NCI-H748 (cell line): ENCODE results near the gene KLF15.

ENCODE experiments used
- DNase-seq: peaks from one replicate; lab custom pipeline; 2025; ENCODE audit not compliant: unreplicated experiment; lab: John Stamatoyannopoulos, UW

Gene KLF15

DNA sequence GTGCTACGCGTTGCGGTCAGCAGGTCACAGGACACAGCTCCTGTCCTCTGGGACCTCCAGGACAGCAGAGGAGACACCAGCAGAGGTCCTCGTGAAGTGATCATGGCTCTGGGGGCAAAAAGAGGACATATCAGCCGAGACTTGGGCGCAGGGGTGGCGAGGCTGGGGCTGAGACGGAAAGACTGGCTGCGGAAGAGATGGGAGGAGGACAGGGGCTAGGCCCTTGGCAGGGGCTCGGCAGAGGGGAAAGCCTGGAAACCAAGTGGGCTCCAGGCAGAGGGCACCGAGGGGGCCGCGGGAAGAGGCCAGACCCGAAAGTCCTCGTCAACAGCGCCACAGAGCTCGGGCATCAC lies 32.6 kb upstream of the KLF15 start:
- no peak for DNase-seq

DNA sequence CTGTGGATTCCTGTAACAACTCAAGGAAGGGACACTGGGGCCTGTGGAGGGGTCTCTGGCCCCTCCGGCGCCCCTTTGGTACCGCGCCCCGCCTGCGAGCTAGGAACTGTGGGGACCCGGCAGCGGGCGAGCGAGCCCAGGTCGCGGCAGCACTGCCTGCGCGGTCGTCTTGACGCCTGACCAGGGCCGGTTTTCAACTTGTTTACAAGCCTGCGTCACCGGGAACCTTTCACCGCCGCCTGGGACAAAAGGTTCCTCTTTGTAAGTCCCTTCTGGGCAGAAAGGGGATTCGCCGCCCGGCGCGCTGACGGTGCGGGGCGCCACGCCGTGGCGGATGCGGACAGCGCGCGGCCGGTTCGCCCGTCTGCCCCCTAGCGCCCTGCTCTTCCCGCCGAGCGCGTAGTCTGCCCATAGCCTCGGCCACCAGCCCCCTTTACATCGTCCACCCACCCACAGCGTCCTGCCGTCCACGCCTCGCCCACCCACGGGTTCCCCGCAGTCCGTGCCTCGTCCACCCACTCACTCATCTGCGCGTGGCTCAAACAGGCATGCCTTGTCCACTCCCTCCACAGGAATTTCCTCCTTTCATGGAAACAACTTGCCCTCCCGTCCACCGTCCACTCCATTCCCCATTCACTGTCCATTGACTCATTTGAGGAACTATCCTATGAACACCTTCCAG lies 32.0 kb upstream of the KLF15 start:
- peak; percentile 89 for DNase-seq

DNA sequence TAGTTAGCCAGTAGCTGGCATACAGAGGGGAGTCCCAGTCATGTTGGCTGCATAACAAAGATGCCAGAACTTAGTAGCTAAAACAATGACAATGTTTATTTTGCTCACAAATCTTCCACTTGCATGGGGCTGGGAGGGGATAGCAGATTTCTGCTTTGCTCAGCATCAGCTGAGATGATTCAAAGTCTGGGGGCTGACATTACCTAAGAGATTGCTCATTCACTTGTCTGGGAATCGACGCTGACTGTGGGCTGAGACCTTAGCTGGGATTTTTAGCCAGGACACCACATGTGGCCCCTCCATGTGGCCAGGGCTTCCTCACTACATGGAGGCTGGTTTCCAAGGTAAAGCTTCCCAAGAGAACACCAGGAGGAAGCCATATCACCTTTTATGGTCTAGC lies 24.8 kb upstream of the KLF15 start:
- DNase-seq, result no peak

DNA sequence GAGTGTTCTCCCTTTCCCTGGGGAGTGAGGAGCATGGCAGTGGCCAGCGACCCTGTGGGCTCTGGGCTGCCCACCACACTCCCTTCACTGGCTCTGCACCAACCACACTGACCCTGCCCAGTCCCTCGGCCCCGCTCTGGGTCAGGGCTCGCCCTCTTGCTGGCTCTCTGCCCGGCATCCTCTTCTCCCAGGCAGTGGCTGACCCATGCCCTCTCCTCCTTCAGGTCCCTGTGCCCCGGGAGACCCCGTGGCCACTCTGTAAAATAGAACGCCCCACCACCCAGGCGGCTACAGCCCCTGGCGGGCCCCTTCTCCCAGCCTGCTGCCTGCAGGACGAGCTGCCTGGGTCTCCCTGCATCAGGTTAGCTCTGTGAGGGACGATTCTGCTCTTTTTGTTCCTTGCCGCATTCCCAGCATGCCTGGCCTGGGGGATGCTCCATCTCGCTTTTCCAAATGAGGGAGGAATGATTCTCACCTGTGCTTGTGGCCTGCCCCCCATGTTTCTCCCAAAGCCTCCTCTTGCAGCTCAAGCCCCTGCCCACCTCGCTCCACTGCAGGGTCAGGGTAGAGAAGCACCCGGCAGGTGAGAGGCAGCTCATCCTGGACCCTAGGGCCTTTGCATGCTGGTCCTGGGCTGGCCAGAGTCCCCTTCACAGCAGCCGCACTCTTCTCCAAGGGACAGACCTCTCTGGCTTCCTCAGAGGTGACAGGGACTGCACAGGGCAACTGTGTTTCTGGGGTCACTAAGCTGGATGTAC lies 23.0 kb upstream of the KLF15 start:
- no peak for DNase-seq

DNA sequence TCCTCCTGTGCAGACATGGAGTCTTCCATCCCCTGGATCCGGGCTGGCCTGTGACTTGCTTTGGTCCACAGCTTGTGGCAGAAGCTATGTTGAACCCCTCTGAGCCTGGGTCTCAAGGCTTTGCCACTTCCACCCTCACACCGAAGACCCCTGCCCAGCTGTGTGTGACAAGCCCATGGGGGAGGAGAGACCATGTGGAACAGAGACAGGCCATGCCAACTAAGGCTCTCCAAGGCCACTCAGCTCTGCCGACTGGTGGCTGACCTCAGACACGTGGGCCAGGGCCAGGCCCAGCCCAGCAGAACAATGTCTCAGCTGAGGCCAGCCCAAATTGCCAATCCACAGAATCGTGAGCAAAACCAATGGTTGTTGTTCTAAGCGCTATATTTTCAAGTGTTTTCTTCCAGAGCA lies 21.1 kb upstream of the KLF15 start:
- DNase-seq, result no peak

DNA sequence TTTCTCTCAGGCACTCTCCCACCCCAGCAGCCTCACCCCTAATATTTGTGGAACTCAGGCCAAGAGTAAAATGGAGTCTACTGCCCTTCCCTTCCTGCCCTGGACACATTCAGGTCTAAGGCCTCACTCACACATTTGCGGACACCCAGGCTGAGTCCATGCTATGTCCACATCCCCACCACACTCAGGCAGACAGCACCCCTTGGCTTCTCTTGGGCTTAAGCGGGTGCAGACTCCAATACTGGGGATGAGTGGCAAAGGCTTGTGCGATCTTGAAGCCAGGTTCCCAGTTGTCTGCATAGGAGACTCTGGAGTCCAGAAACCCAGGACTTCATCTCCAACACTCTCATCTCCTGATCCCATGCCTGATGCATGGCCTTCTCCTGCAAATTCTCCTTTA lies 20.0 kb upstream of the KLF15 start:
- no peak for DNase-seq

DNA sequence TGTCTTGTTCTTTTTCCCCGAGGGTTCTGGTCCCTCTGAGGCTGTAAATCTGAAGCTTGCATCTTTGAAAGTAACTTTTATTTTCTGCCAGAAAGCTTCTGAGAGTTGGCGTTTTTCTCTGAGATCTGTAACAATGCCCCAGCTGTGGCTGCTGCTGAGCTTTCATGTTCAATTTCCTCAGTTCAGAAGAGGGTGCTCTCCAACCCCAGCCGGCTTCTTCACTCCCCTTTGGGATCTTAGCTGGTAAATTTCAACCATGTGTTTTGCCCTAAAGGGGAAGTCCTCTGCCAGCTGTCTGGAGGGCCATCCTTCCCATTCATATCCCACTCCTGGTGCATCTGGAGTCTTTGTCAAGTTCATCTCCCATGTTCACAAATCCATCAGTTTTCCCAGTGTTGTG lies 19.2 kb upstream of the KLF15 start:
- DNase-seq, result no peak

DNA sequence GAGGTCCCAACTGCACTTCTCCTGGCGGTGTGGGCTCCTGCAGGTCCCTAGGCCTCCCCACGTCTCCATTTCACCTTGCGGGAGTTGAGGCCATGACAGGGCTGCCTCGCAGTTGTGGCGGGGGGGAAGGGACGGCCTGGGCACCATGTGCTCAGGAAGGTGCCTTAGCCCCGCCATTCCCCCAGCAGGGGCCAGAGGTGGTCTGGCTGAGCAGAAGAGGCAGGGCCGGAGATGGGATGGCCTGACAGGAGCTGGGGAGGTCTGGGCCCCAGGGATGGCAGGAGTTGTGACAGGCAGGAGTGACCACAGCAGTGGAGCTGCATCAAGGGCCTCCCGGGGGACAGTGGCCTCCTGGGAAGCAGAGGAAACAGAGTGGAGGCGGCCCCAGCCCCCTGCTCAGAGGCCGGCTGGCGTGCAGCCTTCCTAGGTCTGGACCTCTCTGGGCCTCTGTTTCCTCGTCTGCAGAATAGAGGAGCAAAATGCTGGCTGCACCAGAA lies 18.7 kb upstream of the KLF15 start:
- no peak for DNase-seq

DNA sequence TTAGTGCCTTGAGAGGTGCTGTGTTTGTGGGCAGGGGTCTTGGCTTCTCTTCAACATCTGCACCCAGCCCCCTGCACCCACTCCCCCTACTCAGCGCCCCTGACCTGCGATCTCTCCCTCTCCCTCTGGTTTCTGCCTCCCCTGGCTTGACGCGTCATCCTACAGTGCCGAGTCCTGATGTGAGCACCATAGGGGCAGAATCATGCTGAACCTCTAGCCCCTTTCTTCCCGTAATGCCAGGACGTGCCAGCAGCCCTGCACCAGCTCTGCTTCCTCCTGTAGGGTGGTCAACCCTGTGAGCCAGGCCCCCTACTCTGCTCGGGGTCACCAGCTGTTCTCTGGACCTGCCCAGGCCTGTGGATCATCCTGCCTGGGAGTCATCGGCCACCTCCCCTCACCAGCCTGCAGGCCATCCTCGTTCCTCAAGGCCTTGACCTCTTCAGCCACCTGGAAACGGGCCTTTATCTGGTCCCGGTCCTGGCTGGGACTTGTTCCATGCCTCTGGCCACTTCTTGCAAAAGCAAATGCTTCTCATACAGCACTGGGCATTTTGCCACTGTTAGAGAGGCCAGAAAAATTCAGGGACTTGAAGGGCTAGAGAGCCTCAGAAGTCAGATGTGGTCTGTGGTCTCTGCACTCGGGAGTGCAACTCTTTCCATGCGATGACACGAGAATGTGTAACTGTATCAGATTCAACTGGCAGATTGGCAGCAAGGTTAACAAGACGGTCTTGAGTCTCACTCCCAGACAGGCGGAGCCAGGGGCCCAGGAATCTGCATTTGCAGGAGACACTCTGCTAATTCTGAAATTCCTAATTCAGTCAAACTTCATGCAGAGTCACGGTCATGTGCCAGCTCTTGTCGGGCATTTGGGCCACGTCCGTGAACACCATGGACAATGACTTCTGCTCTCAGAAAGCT lies 16.7 kb upstream of the KLF15 start:
- no peak for DNase-seq

DNA sequence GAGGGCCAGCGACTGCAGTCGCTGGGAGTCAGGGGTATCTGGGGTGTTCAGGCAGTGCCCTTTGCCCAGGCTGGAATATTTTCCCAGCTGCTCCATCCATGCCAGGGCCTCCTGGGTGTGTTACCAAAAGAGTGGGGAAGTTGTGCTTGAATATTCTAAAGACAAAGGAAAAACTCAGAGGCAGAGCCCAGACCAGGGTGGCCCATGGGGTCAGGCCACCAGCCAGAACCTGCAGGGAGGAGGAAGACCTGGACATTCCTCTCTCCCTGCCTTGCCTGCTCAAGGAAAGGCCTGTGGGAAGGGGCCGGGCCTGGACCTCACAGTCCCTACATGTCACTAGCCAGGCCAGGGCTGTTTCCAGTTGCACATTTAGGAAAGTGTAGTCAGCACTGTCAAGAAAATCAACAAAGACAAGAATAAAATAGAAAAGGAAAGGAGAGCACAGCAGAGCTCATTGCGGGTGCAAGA lies 16.0 kb upstream of the KLF15 start:
- no peak for DNase-seq

DNA sequence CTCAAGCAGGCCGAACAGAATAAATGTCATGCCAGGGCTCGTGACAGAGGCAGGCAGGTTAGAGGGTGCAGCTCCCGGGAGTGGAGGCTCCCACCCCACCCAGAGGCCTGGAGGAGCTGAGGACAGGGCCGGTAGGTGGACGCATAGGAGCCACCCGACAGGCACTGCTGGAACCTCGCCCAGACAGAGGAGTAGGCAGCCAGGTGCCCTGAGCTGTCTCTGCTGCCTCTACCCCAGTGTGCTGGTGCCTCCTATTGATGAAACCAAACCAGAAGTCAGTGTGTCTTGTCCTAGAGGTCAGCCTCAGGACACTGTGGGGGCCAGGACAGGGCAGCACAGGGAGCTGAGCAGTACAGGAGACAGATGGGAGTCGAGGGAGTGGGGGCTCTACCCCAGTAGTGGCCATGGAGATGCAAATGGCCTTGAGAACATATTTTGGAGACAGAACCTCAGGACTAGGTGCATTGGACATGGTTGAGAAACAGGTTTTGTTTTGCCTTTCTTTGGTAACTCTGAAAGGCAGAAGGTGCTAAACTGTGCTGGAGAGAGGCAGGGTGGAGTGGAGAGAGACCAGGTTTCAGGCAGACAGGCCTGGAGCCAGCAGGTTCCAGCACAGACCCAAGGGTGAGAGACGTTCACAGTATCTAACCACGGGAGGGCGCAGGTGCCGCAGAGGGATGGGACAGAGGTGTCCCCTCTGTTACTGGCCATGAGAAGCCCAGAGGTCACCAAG lies 15.4 kb upstream of the KLF15 start:
- DNase-seq, result no peak

DNA sequence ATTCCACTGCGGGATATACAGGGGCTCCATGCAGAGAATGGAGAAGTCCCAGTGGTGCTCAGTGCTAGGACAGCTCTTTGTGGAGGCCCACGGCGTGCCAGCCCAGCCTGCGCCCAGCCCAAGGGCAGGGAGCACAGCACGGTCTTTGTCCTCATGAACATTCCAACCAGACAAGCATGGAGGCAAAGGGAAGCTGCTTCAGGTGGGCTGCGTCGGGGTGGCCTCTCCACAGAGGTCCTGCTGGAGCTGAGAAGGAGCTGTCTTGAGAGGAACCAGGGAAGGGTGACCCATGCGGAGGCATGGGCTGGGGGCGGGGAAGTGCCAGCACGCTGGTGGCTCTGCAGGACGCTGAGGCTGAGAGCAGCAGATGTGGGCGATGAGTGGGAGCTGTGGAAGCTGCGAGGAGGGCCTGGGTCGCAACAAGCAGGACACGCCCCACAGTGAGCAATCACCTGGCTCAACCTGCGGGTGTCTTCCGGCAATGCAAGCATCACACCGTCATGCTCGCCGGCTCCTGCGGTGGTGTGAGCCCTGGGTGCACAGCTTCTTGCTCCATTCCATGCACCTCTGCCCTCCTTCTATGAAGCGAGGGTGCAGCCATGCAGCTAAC lies 14.0 kb upstream of the KLF15 start:
- no peak for DNase-seq

DNA sequence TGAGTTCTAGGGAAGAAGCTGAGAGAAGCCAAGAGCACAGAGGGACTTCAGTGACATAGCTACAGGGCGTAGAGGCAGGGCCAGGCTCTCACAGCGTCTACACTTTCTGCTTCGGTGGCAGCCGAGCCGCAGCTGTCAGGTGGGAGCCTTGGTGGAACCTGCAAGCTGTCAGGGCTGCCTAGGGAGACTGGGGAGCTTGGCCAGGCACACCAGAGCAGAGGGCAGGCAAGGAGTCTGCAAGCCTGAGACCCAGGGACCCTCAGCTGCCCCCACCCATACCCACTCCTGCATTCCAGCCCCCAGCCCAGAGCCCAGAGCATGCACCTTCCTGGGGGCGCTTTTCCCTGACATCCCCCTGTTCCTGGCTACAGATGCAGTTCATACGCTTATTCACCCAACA lies 13.4 kb upstream of the KLF15 start:
- DNase-seq, result no peak

DNA sequence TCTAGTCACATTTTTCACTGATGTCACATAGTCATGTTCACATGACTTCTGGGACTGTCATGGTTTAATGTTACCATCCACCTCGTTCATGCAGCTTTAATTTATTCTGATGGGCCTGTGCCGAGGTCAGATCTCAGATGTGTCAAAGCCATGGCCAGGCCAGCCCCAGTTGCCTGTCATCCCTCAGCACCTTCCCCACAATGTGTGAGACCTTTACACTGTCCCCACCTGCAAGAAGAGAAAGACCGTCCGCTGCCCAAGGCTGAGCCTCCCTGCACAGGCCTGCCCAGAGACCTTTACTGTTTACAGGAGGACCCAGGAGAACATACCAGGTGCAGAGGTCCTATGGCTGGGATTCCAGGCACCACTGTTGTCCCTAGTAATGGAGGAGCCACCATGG lies 12.8 kb upstream of the KLF15 start:
- DNase-seq, result no peak

DNA sequence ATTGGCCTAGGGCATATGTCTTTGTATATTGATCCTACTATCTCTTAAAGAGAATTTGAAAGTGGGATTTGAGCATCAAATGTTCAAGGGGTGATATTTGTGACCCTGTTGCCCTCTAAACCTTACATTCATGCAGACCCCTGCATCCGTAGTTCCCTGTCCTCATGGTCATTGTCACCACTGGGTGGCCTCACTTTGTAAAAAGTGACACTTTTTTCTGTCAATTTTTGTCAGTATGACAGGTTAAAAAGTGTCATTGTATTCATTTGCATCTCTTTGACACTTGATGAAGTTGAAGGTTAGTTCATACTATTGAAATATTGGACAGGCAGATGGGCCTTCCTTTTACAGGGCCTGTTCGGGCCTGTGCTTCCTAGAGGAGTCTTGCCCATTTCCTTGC lies 12.3 kb upstream of the KLF15 start:
- no peak for DNase-seq

DNA sequence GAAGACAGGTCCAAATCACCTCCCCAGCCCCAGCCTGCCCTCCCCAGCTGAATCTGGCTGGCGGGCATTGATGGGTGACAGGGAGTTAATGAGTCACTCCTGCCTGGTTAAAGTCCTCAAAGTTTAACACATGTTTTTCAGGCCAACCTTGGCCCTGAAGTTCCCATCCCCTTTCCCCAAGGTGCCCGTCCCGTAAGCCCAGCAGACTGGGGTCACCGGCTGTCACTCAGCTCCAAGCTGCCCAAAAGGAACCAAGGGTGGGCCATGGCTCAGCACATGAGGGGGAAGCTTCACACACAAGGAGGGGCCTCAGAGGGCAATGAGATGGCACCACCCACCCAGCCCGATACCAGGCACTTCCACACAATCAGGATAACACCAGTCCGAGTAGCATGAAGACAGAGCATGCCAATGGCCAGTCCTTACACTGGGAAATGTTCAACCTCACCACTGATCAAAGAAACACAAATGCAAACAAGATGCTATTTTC lies 10.2 kb upstream of the KLF15 start:
- DNase-seq, result no peak

DNA sequence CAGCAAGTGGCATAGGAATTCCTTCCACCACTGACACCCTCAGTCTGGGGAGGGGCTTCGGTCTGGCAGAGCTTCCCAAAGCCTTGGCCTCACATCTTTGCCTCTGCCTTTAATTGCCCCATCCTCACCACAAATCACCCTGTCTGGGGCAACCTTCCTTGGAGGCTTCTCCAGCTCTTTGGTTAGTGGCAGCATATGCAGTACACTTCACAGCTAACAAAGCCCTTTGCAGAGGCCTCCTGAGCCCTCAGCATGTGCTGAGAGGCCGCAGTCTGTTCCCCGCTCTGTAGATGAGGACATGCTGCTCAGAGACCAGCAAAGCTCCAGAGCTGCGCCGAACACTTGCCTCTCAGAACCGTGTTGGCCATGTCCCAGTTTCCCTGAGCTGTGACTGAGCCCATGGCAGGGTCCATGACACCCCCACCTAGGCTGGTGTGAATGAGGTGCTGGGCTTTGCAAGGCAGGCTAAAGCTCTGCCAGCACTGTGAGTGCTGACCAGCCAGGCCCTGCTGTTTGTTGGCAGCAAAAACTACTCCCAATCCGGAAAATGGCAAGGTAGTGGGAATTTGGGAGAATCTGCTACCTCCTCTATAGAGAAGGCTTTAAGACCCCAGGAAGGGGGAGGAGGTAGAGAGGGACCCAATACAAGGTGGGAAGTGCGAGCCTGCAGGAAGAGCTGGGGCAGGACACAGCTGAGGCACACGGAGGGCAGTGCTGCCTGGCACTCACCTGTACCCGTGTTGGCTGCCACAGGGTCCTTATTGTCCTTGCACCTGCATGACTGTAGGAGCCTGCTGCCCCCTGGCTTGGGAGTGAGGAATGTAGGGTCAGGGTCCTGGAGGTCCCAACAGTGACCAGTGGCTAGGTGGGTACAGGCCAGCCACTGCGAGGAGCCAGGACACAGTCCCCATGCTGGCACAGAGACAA lies 8.4 kb upstream of the KLF15 start:
- no peak for DNase-seq

DNA sequence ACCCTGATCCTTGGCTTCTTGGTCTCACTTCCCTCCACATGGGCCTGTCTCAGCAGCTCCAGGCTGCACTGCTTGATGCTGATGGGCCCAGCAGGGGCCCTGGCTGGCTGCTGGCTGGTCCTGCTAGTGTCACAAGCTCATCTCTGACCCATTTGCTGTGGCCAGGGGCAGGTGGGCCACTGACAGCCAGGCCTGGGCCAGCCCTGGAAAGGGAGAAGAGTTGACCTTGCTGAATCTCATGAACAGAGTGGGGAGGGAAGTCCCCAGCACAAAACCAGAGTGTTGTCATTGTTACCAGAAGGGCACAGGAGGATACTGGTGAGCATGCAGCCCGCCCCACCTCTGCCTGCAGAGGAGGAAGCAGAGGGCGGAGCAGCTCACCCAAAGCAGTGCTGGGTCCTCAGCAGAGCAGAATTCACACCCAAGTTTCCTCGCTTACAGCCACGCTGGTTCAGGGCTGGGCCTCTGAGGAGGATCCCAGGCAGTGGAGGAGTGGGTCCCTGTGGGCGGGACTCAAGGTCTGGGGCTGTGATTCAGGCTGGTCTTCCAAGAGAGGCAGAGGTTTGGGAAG lies 7.6 kb upstream of the KLF15 start:
- no peak for DNase-seq

DNA sequence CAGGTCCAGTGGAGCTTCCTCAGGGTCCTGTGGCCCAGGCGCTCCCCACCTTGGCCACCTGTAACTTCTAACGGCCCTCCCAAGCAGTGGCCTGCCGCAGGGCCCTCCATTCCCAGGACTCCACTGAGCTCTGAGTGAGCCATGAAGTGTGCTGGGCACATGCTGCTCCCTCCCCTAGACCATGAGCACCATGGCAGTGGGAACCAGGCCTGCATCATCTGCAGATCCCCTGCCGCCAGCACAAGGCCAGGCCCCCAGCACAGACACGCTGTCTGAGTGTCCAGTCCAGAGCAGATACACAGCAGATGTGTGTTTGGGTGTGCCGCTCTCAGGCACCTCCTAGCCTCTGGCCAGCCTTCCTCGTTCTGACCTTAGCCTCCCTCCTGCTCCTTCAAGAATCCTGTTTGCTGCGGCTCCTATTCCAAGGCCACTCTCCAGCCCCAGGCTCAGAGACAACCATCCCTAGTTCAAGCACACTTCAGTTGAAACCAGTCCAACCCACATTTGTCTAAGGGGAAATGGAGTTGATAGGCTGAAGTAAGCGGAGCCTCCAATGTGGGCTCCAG lies 7.0 kb upstream of the KLF15 start:
- DNase-seq, result no peak
